Right ventricle myocardium inferior (tissue), 1 donor: Measurements from ENCODE around the gene PCDHB5. TPM values are rescaled to one million over a fixed set of nuclear protein-coding genes. Genes with fewer than 3 reads are reported as not detected.

Experiments used
- ATAC-seq: fragments of 200-7000 bp; cut with Tn5 transposase; one replicate; pipeline ENCODE4 v1.9.1; 2020; ENCODE audit warnings: mild to moderate bottlenecking, moderate library complexity
- DNase-seq: peaks from one replicate; pipeline ENCODE4 v3.0.0; 2021; ENCODE audit errors: missing footprints
- intact Hi-C: fragments of 100-400 bp; cut with DNase I; formaldehyde crosslinking; loops from one replicate; pipeline ENCODE4 v1.11.0; 2022
- total RNA-seq: library from RNA; stranded (reverse); fragmentation: NEBNext Ultra II Directional; extraction: Animal tissue kit (Norgen Biotek cat#: 25700); gene quantifications from one replicate; pipeline ENCODE4 v1.2.1, GENCODE V29; 2021
- donor health status: DM: no; HTN: yes; CAD: no; lungs with severe emphysema.

PCDHB5 gene
- total RNA-seq, 1 donor from 2014 or later = 1.6 TPM

DNA sequence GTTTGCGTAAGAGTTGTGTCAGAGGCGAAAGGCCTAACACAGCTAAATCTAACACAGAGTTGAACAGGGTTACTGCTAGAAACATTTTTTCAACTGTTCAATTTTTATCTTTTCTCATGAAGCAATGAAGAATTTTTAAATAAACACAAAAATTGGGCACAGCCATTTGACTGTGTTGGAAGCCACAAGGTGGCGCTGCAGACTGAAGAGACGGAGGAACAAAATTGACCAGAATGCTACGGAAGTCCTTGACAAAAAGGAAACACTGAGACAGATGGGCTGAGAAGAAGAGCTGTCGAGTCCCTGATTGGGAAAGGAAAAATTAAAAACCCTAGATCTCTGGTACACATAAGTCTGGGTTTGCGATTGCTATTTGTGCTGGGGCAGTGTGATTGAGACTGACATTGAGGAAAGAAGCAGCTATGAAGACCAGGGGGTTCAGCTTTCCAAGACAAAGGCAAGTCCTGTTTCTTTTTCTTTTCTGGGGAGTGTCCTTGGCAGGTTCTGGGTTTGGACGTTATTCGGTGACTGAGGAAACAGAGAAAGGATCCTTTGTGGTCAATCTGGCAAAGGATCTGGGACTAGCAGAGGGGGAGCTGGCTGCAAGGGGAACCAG lies 52.0 kb downstream of the PCDHB5 start, which contains the start of gene PCDHB9:
Gene PCDHB9 (plus strand): TSS at position 265 of the 616 bp plus-strand sequence. CDS start 158 bp downstream, at position 423.
- ATAC-seq = no peak
- intact Hi-C loops = no loop called here
- no peak for DNase-seq

Other genes with a start within 250 kb of the PCDHB5 start
- 0.11 TPM for gene PCDHAC1, start 208.9 kb upstream of the PCDHB5 start, total RNA-seq
- 0.30 TPM for gene PCDHAC2, start 168.7 kb upstream of the PCDHB5 start, total RNA-seq
- gene PCDHB1, start 83.8 kb upstream of the PCDHB5 start, total RNA-seq = not detected
- gene PCDHB2, start 40.6 kb upstream of the PCDHB5 start, total RNA-seq = 1.7 TPM
- gene PCDHB3, start 34.7 kb upstream of the PCDHB5 start, total RNA-seq = 0.70 TPM
- 1.5 TPM for gene PCDHB4, start 13.4 kb upstream of the PCDHB5 start, total RNA-seq
- 0.51 TPM for gene PCDHB6, start 14.9 kb downstream of the PCDHB5 start, total RNA-seq
- 0.87 TPM for gene PCDHB7, start 37.4 kb downstream of the PCDHB5 start, total RNA-seq
- gene PCDHB8, start 42.6 kb downstream of the PCDHB5 start, total RNA-seq = 2.2 TPM
- 2.5 TPM for gene PCDHB16, start 47.2 kb downstream of the PCDHB5 start, total RNA-seq
- gene PCDHB9, start 52.0 kb downstream of the PCDHB5 start, total RNA-seq = 1.3 TPM
- gene PCDHB10, start 57.1 kb downstream of the PCDHB5 start, total RNA-seq = 0.84 TPM
- 0.81 TPM for gene PCDHB11, start 64.4 kb downstream of the PCDHB5 start, total RNA-seq
- 1.3 TPM for gene PCDHB12, start 73.5 kb downstream of the PCDHB5 start, total RNA-seq
- gene PCDHB13, start 78.7 kb downstream of the PCDHB5 start, total RNA-seq = 2.6 TPM
- 4.1 TPM for gene PCDHB14, start 88.1 kb downstream of the PCDHB5 start, total RNA-seq
- gene PCDHB15, start 110.2 kb downstream of the PCDHB5 start, total RNA-seq = 5.8 TPM
- not detected for gene SLC25A2, start 168.8 kb downstream of the PCDHB5 start, total RNA-seq
- 101 TPM for gene TAF7, start 185.6 kb downstream of the PCDHB5 start, total RNA-seq
- gene PCDHGA1, start 195.3 kb downstream of the PCDHB5 start, total RNA-seq = 3.2 TPM
- gene PCDHGA2, start 203.6 kb downstream of the PCDHB5 start, total RNA-seq = 6.2 TPM
- gene PCDHGA3, start 208.6 kb downstream of the PCDHB5 start, total RNA-seq = 9.8 TPM
- 6.7 TPM for gene PCDHGB1, start 214.9 kb downstream of the PCDHB5 start, total RNA-seq
- gene PCDHGA4, start 219.8 kb downstream of the PCDHB5 start, total RNA-seq = 7.8 TPM
- 8.3 TPM for gene PCDHGB2, start 224.8 kb downstream of the PCDHB5 start, total RNA-seq
- 5.7 TPM for gene PCDHGA5, start 229.0 kb downstream of the PCDHB5 start, total RNA-seq
- 7.3 TPM for gene PCDHGB3, start 235.0 kb downstream of the PCDHB5 start, total RNA-seq
- gene PCDHGA6, start 238.7 kb downstream of the PCDHB5 start, total RNA-seq = 6.0 TPM
- gene PCDHGA7, start 247.5 kb downstream of the PCDHB5 start, total RNA-seq = 7.2 TPM